K562 (cell line): ENCODE results near the gene MYO18A. TPM values are rescaled to one million over a fixed set of nuclear protein-coding genes. Genes with fewer than 3 reads are reported as not detected.

Experiments used
- CBFA2T3 ChIP-seq: fragments of 450-650 bp; IDR thresholded peaks from 2 replicates; pipeline ENCODE4 v1.6.1; 2017
- CBX1 ChIP-seq: sonication (generic); IDR thresholded peaks from 2 replicates; pipeline ENCODE4 v1.6.1; 2016; ENCODE audit warnings: antibody characterized with exemption, low read depth, mild to moderate bottlenecking
- CXXC5 ChIP-seq: fragments of 250-450 bp; sonication (Bioruptor Pico); IDR thresholded peaks from 2 replicates; pipeline ENCODE4 v1.8.0; 2022; ENCODE audit warnings: inconsistent platforms, mild to moderate bottlenecking, moderate library complexity
- JUND ChIP-seq, 2 experiments: IDR thresholded peaks; 2 replicates in 1 of 2; 3 replicates in 1 of 2; pipeline ENCODE4 v1.6.1; 2011; ENCODE audit warnings: borderline replicate concordance in 2 of 2, low read depth in 2 of 2, low read length in 2 of 2, improper control_type of control experiment in 1 of 2, missing biosample characterization in 1 of 2, missing genetic modification characterization in 1 of 2, missing genetic modification reagents in 1 of 2
- MEIS2 ChIP-seq: fragments of 450-650 bp; IDR thresholded peaks from 2 replicates; pipeline ENCODE4 v1.6.1; 2014; ENCODE audit warnings: mild to moderate bottlenecking; ENCODE audit not compliant: partially characterized antibody
- MYNN ChIP-seq, 2 experiments: sonication (generic); formaldehyde crosslinking in 1 of 2; IDR thresholded peaks; 2 replicates each; pipeline versions ENCODE4 v1.5.0 to v1.6.1; 2016 to 2020; ENCODE audit warnings: antibody characterized with exemption in 1 of 2, missing genetic modification reagents in 1 of 2
- PHB2 ChIP-seq: fragments of 450-650 bp; IDR thresholded peaks from 2 replicates; pipeline ENCODE4 v1.6.1; 2017; ENCODE audit warnings: low read depth
- RBBP5 ChIP-seq: fragments of 200-600 bp; sonication (generic); IDR thresholded peaks from 2 replicates; pipeline ENCODE4 v1.6.1; 2012; ENCODE audit warnings: borderline replicate concordance, mild to moderate bottlenecking, low read length, control low read depth, inconsistent platforms; ENCODE audit not compliant: insufficient read depth, poor library complexity, severe bottlenecking
- SMAD4 ChIP-seq: fragments of 250-450 bp; sonication (Bioruptor Pico); conservative IDR thresholded peaks from 2 replicates; pipeline ENCODE4 v1.8.0; 2021; ENCODE audit warnings: inconsistent platforms, mild to moderate bottlenecking, moderate library complexity
- TCF3 ChIP-seq: sonication (generic); formaldehyde crosslinking; IDR thresholded peaks from 2 replicates; pipeline ENCODE4 v1.4.0; 2020; ENCODE audit warnings: mild to moderate bottlenecking, missing genetic modification reagents
- TEAD4 ChIP-seq, 2 experiments: sonication (generic) in 1 of 2; formaldehyde crosslinking in 1 of 2; IDR thresholded peaks; 2 replicates each; pipeline versions ENCODE4 v1.6.1 to v1.8.0; 2012 to 2022; ENCODE audit warnings: borderline replicate concordance in 1 of 2, inconsistent platforms in 1 of 2, low read length in 1 of 2, mild to moderate bottlenecking in 1 of 2, missing genetic modification reagents in 1 of 2
- YY1 ChIP-seq, 3 experiments: IDR thresholded peaks; 2 replicates each; pipeline ENCODE4 v1.6.1; 2011; ENCODE audit warnings: low read length in 2 of 3, mild to moderate bottlenecking in 2 of 3, moderate library complexity in 2 of 3, borderline replicate concordance in 1 of 3, control low read depth in 1 of 3, low read depth in 1 of 3; ENCODE audit not compliant: insufficient read depth in 3 of 3, insufficient replicate concordance in 2 of 3, control insufficient read depth in 1 of 3, insufficient read length in 1 of 3; ENCODE audit errors: extremely low read depth in 1 of 3
- ZBTB8A ChIP-seq: fragments of 450-650 bp; IDR thresholded peaks from 2 replicates; pipeline ENCODE4 v1.6.1; 2018; ENCODE audit warnings: mild to moderate bottlenecking, moderate library complexity; ENCODE audit not compliant: partially characterized antibody
- ZFPM2 ChIP-seq: fragments of 250-450 bp; sonication (Bioruptor Pico); IDR thresholded peaks from 2 replicates; pipeline ENCODE4 v1.5.1; 2022; ENCODE audit warnings: mild to moderate bottlenecking
- ZNF316 ChIP-seq: fragments of 450-650 bp; IDR thresholded peaks from 2 replicates; pipeline ENCODE4 v1.6.1; 2016
- ZNF384 ChIP-seq: IDR thresholded peaks from 2 replicates; pipeline ENCODE4 v1.6.1; 2012; ENCODE audit warnings: low read depth, low read length, improper control_type of control experiment
- polyA plus RNA-seq, 8 experiments: library from polyadenylated mRNA; depleted of rRNA in 4 of 8; stranded (reverse) in 5 of 8; unstranded in 3 of 8; fragments of >200 nt; fragmentation: Nextera tagmentation in 2 of 8; fragmentation: Illumina TruSeq in 1 of 8; extraction: Ambion mirVana in 2 of 8; extraction: Trizol in 1 of 8; gene quantifications; 2 replicates each; pipeline versions ENCODE4 v1.2.1 to v1.2.3, GENCODE V29; 2011 to 2014; ENCODE audit warnings: inconsistent platforms in 1 of 8, missing spikeins in 1 of 8
- total RNA-seq, 7 experiments: library from RNA; depleted of rRNA in 6 of 7; stranded (reverse); fragments of >200 nt in 6 of 7; fragmentation: Illumina TruSeq in 2 of 7; extraction: Trizol in 2 of 7; gene quantifications; 2 replicates each; pipeline versions ENCODE4 v1.2.1 to v1.2.3, GENCODE V29; 2011 to 2021; ENCODE audit warnings: low replicate concordance in 1 of 7
- TF ChIP-seq, protein P1 (sequence below), 2 experiments: fragments of 150-350 bp in 1 of 2; IDR thresholded peaks; 2 replicates each; pipeline ENCODE4 v1.6.1; 2012 to 2016; ENCODE audit warnings: low read depth in 2 of 2, low read length in 2 of 2, mild to moderate bottlenecking in 1 of 2, moderate library complexity in 1 of 2
- TF ChIP-seq, protein P2 (sequence below): IDR thresholded peaks from 2 replicates; pipeline ENCODE4 v1.6.1; 2011; ENCODE audit warnings: borderline replicate concordance, low read depth, mild to moderate bottlenecking, moderate library complexity, low read length; ENCODE audit not compliant: insufficient read depth, poor library complexity, severe bottlenecking
- TF ChIP-seq, protein P3 (sequence below): sonication (generic); formaldehyde crosslinking; IDR thresholded peaks from 2 replicates; pipeline ENCODE4 v1.4.0; 2020; ENCODE audit warnings: mild to moderate bottlenecking, missing genetic modification reagents

Gene MYO18A
- total and polyA plus RNA-seq, 9 of the 15 experiments (the other 6 are each of a cell fraction or from before 2014, with no cell fraction given): 2.5 to 65.4 (median 17.1) TPM

DNA sequence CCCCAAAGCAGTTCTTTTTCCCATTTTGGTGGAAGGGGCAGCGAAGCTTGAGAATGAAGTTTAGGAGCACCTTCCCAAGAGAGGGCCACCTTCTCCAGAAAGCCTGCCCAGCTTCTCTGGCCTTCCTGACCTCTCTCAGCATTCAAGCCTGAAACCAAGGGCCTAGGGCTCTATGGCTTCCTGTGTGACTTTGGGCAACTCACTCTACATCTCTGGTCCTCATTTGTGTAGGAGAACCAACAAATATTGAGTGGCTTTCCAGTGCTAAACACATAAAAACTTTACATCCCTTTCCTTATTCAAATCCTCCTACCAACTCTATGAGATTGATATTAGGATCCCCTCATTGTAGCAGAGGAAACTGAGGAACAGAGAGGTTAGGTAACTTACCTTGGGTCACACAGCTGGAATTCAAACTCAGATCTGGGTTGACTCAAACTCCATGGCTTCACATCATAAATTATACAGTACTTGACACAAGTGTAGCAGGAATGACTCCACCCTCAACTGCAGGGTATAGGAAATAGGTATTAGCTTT, 32.0 kb upstream of the MYO18A start (continued):
- TF ChIP-seq, protein P1, sequence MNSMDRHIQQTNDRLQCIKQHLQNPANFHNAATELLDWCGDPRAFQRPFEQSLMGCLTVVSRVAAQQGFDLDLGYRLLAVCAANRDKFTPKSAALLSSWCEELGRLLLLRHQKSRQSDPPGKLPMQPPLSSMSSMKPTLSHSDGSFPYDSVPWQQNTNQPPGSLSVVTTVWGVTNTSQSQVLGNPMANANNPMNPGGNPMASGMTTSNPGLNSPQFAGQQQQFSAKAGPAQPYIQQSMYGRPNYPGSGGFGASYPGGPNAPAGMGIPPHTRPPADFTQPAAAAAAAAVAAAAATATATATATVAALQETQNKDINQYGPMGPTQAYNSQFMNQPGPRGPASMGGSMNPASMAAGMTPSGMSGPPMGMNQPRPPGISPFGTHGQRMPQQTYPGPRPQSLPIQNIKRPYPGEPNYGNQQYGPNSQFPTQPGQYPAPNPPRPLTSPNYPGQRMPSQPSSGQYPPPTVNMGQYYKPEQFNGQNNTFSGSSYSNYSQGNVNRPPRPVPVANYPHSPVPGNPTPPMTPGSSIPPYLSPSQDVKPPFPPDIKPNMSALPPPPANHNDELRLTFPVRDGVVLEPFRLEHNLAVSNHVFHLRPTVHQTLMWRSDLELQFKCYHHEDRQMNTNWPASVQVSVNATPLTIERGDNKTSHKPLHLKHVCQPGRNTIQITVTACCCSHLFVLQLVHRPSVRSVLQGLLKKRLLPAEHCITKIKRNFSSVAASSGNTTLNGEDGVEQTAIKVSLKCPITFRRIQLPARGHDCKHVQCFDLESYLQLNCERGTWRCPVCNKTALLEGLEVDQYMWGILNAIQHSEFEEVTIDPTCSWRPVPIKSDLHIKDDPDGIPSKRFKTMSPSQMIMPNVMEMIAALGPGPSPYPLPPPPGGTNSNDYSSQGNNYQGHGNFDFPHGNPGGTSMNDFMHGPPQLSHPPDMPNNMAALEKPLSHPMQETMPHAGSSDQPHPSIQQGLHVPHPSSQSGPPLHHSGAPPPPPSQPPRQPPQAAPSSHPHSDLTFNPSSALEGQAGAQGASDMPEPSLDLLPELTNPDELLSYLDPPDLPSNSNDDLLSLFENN (IDR thresholded peaks at IDR 0.05; ENCODE audit: low read depth in 2 of 2, low read length in 2 of 2): no peak
- TF ChIP-seq PHB2: no peak
- no peak for TF ChIP-seq TCF3
- no peak for TF ChIP-seq RBBP5
- TF ChIP-seq, protein P2, sequence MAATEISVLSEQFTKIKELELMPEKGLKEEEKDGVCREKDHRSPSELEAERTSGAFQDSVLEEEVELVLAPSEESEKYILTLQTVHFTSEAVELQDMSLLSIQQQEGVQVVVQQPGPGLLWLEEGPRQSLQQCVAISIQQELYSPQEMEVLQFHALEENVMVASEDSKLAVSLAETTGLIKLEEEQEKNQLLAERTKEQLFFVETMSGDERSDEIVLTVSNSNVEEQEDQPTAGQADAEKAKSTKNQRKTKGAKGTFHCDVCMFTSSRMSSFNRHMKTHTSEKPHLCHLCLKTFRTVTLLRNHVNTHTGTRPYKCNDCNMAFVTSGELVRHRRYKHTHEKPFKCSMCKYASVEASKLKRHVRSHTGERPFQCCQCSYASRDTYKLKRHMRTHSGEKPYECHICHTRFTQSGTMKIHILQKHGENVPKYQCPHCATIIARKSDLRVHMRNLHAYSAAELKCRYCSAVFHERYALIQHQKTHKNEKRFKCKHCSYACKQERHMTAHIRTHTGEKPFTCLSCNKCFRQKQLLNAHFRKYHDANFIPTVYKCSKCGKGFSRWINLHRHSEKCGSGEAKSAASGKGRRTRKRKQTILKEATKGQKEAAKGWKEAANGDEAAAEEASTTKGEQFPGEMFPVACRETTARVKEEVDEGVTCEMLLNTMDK: no peak
- no peak for TF ChIP-seq JUND (IDR thresholded peaks at IDR 0.05; ENCODE audit: borderline replicate concordance, low read depth, low read length)
- TF ChIP-seq JUND (tag; IDR thresholded peaks at IDR 0.05; ENCODE audit: borderline replicate concordance, low read depth, low read length): peak; percentile 17; the same call in 1 of the 3 replicates
- no peak for TF ChIP-seq CBFA2T3
- no peak for TF ChIP-seq MYNN (IDR thresholded peaks at IDR 0.05)
- no peak for TF ChIP-seq MYNN (CRISPR knock-in tag; IDR thresholded peaks at IDR 0.05)
- TF ChIP-seq, protein P3, sequence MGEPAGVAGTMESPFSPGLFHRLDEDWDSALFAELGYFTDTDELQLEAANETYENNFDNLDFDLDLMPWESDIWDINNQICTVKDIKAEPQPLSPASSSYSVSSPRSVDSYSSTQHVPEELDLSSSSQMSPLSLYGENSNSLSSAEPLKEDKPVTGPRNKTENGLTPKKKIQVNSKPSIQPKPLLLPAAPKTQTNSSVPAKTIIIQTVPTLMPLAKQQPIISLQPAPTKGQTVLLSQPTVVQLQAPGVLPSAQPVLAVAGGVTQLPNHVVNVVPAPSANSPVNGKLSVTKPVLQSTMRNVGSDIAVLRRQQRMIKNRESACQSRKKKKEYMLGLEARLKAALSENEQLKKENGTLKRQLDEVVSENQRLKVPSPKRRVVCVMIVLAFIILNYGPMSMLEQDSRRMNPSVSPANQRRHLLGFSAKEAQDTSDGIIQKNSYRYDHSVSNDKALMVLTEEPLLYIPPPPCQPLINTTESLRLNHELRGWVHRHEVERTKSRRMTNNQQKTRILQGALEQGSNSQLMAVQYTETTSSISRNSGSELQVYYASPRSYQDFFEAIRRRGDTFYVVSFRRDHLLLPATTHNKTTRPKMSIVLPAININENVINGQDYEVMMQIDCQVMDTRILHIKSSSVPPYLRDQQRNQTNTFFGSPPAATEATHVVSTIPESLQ: no peak
- peak; percentile 36 for TF ChIP-seq MEIS2
- TF ChIP-seq TEAD4 (IDR thresholded peaks at IDR 0.05; ENCODE audit: low read length): no peak
- TF ChIP-seq TEAD4 (CRISPR knock-in tag; IDR thresholded peaks at IDR 0.05; ENCODE audit: borderline replicate concordance): no peak
- TF ChIP-seq ZNF384: no peak
- no peak for TF ChIP-seq CBX1
- TF ChIP-seq ZNF316: no peak
- TF ChIP-seq YY1 (IDR thresholded peaks at IDR 0.05; ENCODE audit: borderline replicate concordance in 1 of 3, control insufficient read depth in 1 of 3, extremely low read depth in 1 of 3, insufficient read depth in 3 of 3, insufficient read length in 1 of 3, insufficient replicate concordance in 2 of 3, low read depth in 1 of 3, low read length in 2 of 3): no peak
- TF ChIP-seq ZBTB8A: no peak
- TF ChIP-seq ZFPM2: no peak
- no peak for TF ChIP-seq SMAD4 (CRISPR knock-in tag)
- TF ChIP-seq CXXC5 (CRISPR knock-in tag): no peak
